Heart left ventricle (tissue), 13 donors: Measurements from ENCODE around the gene XBP1.

Source experiments
- POLR2A ChIP-seq, 2 donors: fragments of 450-650 bp; IDR thresholded peaks; one replicate each; pipeline ENCODE4 v1.6.1; 2017; ENCODE audit warnings: antibody characterized with exemption in 2 of 2, mild to moderate bottlenecking in 2 of 2, moderate library complexity in 2 of 2
- TF ChIP-seq, protein P1 (sequence below), 12 donors: fragments of 200-600 bp; sonication (generic) in 4 of 12; IDR thresholded peaks; one replicate each; pipeline versions ENCODE4 v1.5.0 to v1.8.0; 2018 to 2022; ENCODE audit warnings: antibody characterized with exemption in 12 of 12, mild to moderate bottlenecking in 5 of 12
- donor health status: ischemic (EF 13 %, LVEDD 7.1; RV severe dilation, severe dysfunction).
- donor health status: DM: no; HTN: yes; CAD: no.
- donor health status: DM: no; HTN: no; CAD: no.
- donor health status: ischemic (EF 25% LVEDD 6.9; RV normal size, moderate dysfunction).
- donor health status: ischemic (EF 25% LVEDD 5.7; RV mildly dilated, moderate dysfunction).
- donor health status: ischemic (EF 35%, LVEDD 5.7; RV mildly dilated, moderate dysfunction).
- donor health status: nonischemic (EF 11% LVEDD 7.7; RV severe dilation, severe dysfunction).
- donor health status: DM: yes; HTN: yes; CAD: no.
- donor health status: PGD.
- donor health status: ischemic (EF 29% LVEDD 5.4; RV normal size, mild dysfunction).
- donor health status: nonischemic (EF 23%, LVEDD 6.1; RV moderate dilation, normal function).

DNA sequence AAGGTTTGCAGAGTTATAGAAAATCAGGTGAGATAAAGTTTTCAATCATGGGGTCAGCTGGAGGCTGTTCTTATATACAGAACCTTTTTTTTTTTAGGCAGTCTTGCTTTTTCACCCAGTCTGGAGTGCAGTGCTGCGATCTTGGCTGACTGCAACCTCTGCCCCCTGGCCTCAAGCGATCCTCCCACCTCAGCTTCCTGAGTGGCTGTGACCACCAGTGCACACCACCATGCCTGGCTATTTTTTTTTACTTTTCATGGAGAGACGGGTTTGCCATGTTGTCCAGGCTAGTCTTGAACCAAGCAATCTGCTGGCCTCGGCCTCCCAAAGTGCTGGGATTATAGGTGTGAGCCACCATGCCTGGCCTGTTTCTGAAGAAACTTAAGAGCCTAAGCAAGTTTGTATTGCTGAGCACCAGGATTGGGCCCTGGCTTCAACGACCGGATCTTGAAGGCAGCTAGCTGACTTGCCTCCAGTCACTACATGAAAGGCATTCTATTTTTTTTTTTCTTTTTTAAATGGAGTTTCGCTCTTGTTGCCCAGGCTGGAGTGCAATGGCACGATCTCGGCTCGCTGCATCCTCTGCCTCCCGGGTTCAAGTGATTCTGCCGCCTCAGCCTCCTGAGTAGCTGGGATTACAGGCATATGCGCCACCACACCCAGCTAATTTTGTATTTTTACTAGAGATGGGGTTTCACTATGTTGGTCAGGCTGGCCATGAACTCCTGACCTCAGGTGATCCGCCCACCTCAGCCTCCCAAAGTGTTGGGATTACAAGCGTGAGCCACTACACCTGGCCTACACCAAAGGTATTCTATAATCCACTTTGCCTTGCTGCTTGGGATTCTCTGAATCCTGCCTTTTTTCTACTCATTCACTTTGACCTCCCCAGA, 7.6 kb downstream of the XBP1 start:
- TF ChIP-seq, protein P1, sequence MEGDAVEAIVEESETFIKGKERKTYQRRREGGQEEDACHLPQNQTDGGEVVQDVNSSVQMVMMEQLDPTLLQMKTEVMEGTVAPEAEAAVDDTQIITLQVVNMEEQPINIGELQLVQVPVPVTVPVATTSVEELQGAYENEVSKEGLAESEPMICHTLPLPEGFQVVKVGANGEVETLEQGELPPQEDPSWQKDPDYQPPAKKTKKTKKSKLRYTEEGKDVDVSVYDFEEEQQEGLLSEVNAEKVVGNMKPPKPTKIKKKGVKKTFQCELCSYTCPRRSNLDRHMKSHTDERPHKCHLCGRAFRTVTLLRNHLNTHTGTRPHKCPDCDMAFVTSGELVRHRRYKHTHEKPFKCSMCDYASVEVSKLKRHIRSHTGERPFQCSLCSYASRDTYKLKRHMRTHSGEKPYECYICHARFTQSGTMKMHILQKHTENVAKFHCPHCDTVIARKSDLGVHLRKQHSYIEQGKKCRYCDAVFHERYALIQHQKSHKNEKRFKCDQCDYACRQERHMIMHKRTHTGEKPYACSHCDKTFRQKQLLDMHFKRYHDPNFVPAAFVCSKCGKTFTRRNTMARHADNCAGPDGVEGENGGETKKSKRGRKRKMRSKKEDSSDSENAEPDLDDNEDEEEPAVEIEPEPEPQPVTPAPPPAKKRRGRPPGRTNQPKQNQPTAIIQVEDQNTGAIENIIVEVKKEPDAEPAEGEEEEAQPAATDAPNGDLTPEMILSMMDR (IDR thresholded peaks at IDR 0.05): no peak
- TF ChIP-seq POLR2A (IDR thresholded peaks at IDR 0.05): no peak
